ENCODE measurements around the gene FRMD8.
A peak's percentile ranks its signal among the peaks of the same experiment; 100 is the strongest.
"Not testable (repeated sequence)": the region's sequence is repeated elsewhere in the genome, so short reads cannot be mapped to it uniquely, and the experiment has no call there.

The FRMD8 gene

GRCh38 chr11:65412271-65413076, 26.0 kb downstream of the FRMD8 start:
- peaks cover 26% of the 10 kb centered on the region for H3K36me3 Mint-ChIP-seq
- H3K27ac Mint-ChIP-seq: peak overlapping the region; percentile 46
- no peaks in the 10 kb centered on the region for H3K9me3 Mint-ChIP-seq

GRCh38 chr11:65413077-65413664, 26.7 kb downstream of the FRMD8 start:
- not testable (repeated sequence) for H3K4me3 Mint-ChIP-seq, ATAC-seq, H3K9me3 Mint-ChIP-seq, H3K27ac Mint-ChIP-seq, H3K27me3 Mint-ChIP-seq
- H3K36me3 Mint-ChIP-seq: peaks cover 26% of the 10 kb centered on the region
- H3K4me1 Mint-ChIP-seq: peaks cover 45% of the 10 kb centered on the region

More at GRCh38 chr11:65412271-65413076, 26.0 kb downstream of the FRMD8 start:
- Mint-ChIP-seq H3K4me3 (no peak overlapping the region), H3K27me3 (no peaks in the 10 kb centered on the region), H3K4me1 (peaks cover 39% of the 10 kb centered on the region)
- no peak for ATAC-seq

GRCh38 chr11:65414776-65415498, 28.5 kb downstream of the FRMD8 start:
- no peak overlapping the region for H3K27ac Mint-ChIP-seq

GRCh38 chr11:65415499-65416340, 29.3 kb downstream of the FRMD8 start:
- Mint-ChIP-seq H3K4me1 (peaks cover 62% of the 10 kb centered on the region), H3K36me3 (peaks cover 19% of the 10 kb centered on the region), H3K27ac (peak overlapping the region; percentile 96), H3K4me3 (peak overlapping the region; percentile 73), H3K27me3 (no peaks in the 10 kb centered on the region), H3K9me3 (no peaks in the 10 kb centered on the region)
- ATAC-seq: no peak

More at GRCh38 chr11:65414776-65415498, 28.5 kb downstream of the FRMD8 start:
- Mint-ChIP-seq H3K27me3 (no peaks in the 10 kb centered on the region), H3K4me1 (peaks cover 56% of the 10 kb centered on the region), H3K9me3 (no peaks in the 10 kb centered on the region), H3K36me3 (peaks cover 20% of the 10 kb centered on the region), H3K4me3 (no peak overlapping the region)
- no peak for ATAC-seq

GRCh38 chr11:65416341-65416824, 29.9 kb downstream of the FRMD8 start:
- no peaks in the 10 kb centered on the region for H3K27me3 Mint-ChIP-seq
- peak; percentile 63 for ATAC-seq
- H3K27ac Mint-ChIP-seq: peak overlapping the region; percentile 96
- peaks cover 13% of the 10 kb centered on the region for H3K36me3 Mint-ChIP-seq
- no peaks in the 10 kb centered on the region for H3K9me3 Mint-ChIP-seq
- peaks cover 69% of the 10 kb centered on the region for H3K4me1 Mint-ChIP-seq
- peak overlapping the region; percentile 73 for H3K4me3 Mint-ChIP-seq

GRCh38 chr11:65416841-65417701, 30.6 kb downstream of the FRMD8 start:
- no peak for ATAC-seq
- H3K36me3 Mint-ChIP-seq: peaks cover 6% of the 10 kb centered on the region
- H3K4me3 Mint-ChIP-seq: peak overlapping the region; percentile 73
- no peaks in the 10 kb centered on the region for H3K9me3 Mint-ChIP-seq
- no peaks in the 10 kb centered on the region for H3K27me3 Mint-ChIP-seq
- peaks cover 70% of the 10 kb centered on the region for H3K4me1 Mint-ChIP-seq
- peak overlapping the region; percentile 96 for H3K27ac Mint-ChIP-seq

- ATAC-seq: peak; percentile 2
- H3K9me3 Mint-ChIP-seq: no peaks in the 10 kb centered on the region
- H3K27ac Mint-ChIP-seq: peak overlapping the region; percentile 96
Observed at GRCh38 chr11:65417702-65418430, 31.4 kb downstream of the FRMD8 start.

GRCh38 chr11:65418431-65418680, 31.9 kb downstream of the FRMD8 start:
- Mint-ChIP-seq H3K36me3 (peaks cover 11% of the 10 kb centered on the region), H3K4me1 (peaks cover 72% of the 10 kb centered on the region), H3K4me3 (peak overlapping the region; percentile 73), H3K27me3 (no peaks in the 10 kb centered on the region), H3K27ac (peak overlapping the region; percentile 96), H3K9me3 (no peaks in the 10 kb centered on the region)
- ATAC-seq: peak; percentile 14

More at GRCh38 chr11:65417702-65418430, 31.4 kb downstream of the FRMD8 start:
- H3K36me3 Mint-ChIP-seq: peaks cover 6% of the 10 kb centered on the region
- no peaks in the 10 kb centered on the region for H3K27me3 Mint-ChIP-seq
- peak overlapping the region; percentile 73 for H3K4me3 Mint-ChIP-seq
- H3K4me1 Mint-ChIP-seq: peaks cover 70% of the 10 kb centered on the region

GRCh38 chr11:65418681-65419459, 32.4 kb downstream of the FRMD8 start:
- H3K4me3 Mint-ChIP-seq: peak overlapping the region; percentile 73
- H3K9me3 Mint-ChIP-seq: no peaks in the 10 kb centered on the region
- H3K4me1 Mint-ChIP-seq: peaks cover 72% of the 10 kb centered on the region
- peak overlapping the region; percentile 96 for H3K27ac Mint-ChIP-seq
- H3K36me3 Mint-ChIP-seq: peaks cover 16% of the 10 kb centered on the region
- no peaks in the 10 kb centered on the region for H3K27me3 Mint-ChIP-seq
- peak; percentile 76 for ATAC-seq

GRCh38 chr11:65419460-65419771, 33.0 kb downstream of the FRMD8 start:
- Mint-ChIP-seq H3K27ac (peak overlapping the region; percentile 96), H3K36me3 (peaks cover 21% of the 10 kb centered on the region), H3K4me3 (peak overlapping the region; percentile 73), H3K9me3 (no peaks in the 10 kb centered on the region), H3K27me3 (no peaks in the 10 kb centered on the region), H3K4me1 (peaks cover 72% of the 10 kb centered on the region)
- no peak for ATAC-seq

GRCh38 chr11:65419772-65420481, 33.5 kb downstream of the FRMD8 start:
- H3K27me3 Mint-ChIP-seq: no peaks in the 10 kb centered on the region
- H3K4me1 Mint-ChIP-seq: peaks cover 71% of the 10 kb centered on the region
- no peak for ATAC-seq
- peak overlapping the region; percentile 96 for H3K27ac Mint-ChIP-seq
- peak overlapping the region; percentile 73 for H3K4me3 Mint-ChIP-seq
- H3K36me3 Mint-ChIP-seq: peaks cover 26% of the 10 kb centered on the region
- no peaks in the 10 kb centered on the region for H3K9me3 Mint-ChIP-seq

- peak overlapping the region; percentile 100 for H3K4me3 Mint-ChIP-seq
- no peaks in the 10 kb centered on the region for H3K9me3 Mint-ChIP-seq
- H3K27me3 Mint-ChIP-seq: no peaks in the 10 kb centered on the region
- H3K36me3 Mint-ChIP-seq: peaks cover 32% of the 10 kb centered on the region
- ATAC-seq: no peak
- H3K4me1 Mint-ChIP-seq: peaks cover 65% of the 10 kb centered on the region
- peak overlapping the region; percentile 96 for H3K27ac Mint-ChIP-seq
Observed at GRCh38 chr11:65420506-65420905, 34.1 kb downstream of the FRMD8 start.
